Right atrium auricular region (tissue), 2 donors: ENCODE results near the gene P2RX3. TPM values are rescaled to one million over a fixed set of nuclear protein-coding genes. Genes with fewer than 3 reads are reported as not detected.

ENCODE experiments used
- DNase-seq: peaks from one replicate; pipeline ENCODE4 v3.0.0-alpha.2; 2019; ENCODE audit warnings: low spot score
- H3K27ac ChIP-seq, 2 donors: fragments of 200-600 bp; sonication (generic); 1 replicate in 1 of 2; 2 replicates in 1 of 2; pipeline ENCODE4 v1.5.1; 2016 to 2019
- H3K27me3 ChIP-seq, 2 donors: fragments of 200-600 bp; sonication (generic); one replicate each; pipeline versions ENCODE4 v1.5.1 to v1.6.0; 2017 to 2019
- H3K36me3 ChIP-seq: fragments of 200-600 bp; sonication (generic); one replicate; pipeline ENCODE4 v1.5.1; 2016
- H3K4me1 ChIP-seq, 2 donors: fragments of 200-600 bp; sonication (generic); one replicate each; pipeline versions ENCODE4 v1.5.1 to v1.6.0; 2017 to 2019
- H3K4me3 ChIP-seq, 2 donors: fragments of 200-600 bp; sonication (generic); 1 replicate in 1 of 2; 2 replicates in 1 of 2; pipeline ENCODE4 v1.5.1; 2017 to 2019; ENCODE audit warnings: mild to moderate bottlenecking in 1 of 2, moderate library complexity in 1 of 2
- H3K9me3 ChIP-seq, 2 donors: fragments of 200-600 bp; sonication (generic); one replicate each; pipeline ENCODE4 v1.5.1; 2019
- CTCF ChIP-seq, 2 donors: fragments of 200-600 bp; sonication (generic); IDR thresholded peaks; one replicate each; pipeline ENCODE4 v1.5.1; 2019; ENCODE audit warnings: antibody characterized with exemption in 2 of 2
- total RNA-seq, 2 donors: library from RNA; depleted of rRNA; stranded (reverse); fragments of >200 nt; gene quantifications; one replicate each; pipeline ENCODE4 v1.1.0, GENCODE V29; 2016

The P2RX3 gene
- total RNA-seq, 2 donors from 2014 or later, result 1.4 TPM; not detected in 1

- no peak overlapping the region for H3K4me3 ChIP-seq
- DNase-seq, result no peak
- peak overlapping the region; percentile 15 to 51 for H3K27ac ChIP-seq
Observed at GRCh38 chr11:57316017-57316416, 22.1 kb upstream of the P2RX3 start.

GRCh38 chr11:57318178-57318577 is 20.0 kb upstream of the P2RX3 start:
- Histone ChIP-seq H3K9me3 (no peaks in the 10 kb centered on the region), H3K36me3 (peaks cover 73% of the 10 kb centered on the region), H3K4me1 (peaks cover 0 to 75% of the 10 kb centered on the region in 2 donors), H3K4me3 (no peak overlapping the region), H3K27ac (peak overlapping the region; percentile 1 to 24), H3K27me3 (no peaks in the 10 kb centered on the region)
- no peak for DNase-seq
- no peak for TF ChIP-seq CTCF (IDR thresholded peaks at IDR 0.05)

More at GRCh38 chr11:57316017-57316416, 22.1 kb upstream of the P2RX3 start:
- Histone ChIP-seq H3K4me1 (peaks cover 0 to 74% of the 10 kb centered on the region in 2 donors), H3K27me3 (no peaks in the 10 kb centered on the region), H3K9me3 (no peaks in the 10 kb centered on the region), H3K36me3 (peaks cover 84% of the 10 kb centered on the region)
- TF ChIP-seq CTCF (IDR thresholded peaks at IDR 0.05), result no peak

- Histone ChIP-seq H3K36me3 (peaks cover 53% of the 10 kb centered on the region), H3K4me3 (peak overlapping the region in 1 of 2 donors; percentile 10), H3K9me3 (no peaks in the 10 kb centered on the region), H3K27ac (peak overlapping the region; percentile 21 to 90), H3K27me3 (no peaks in the 10 kb centered on the region), H3K4me1 (peaks cover 0 to 77% of the 10 kb centered on the region in 2 donors)
- no peak for TF ChIP-seq CTCF (IDR thresholded peaks at IDR 0.05)
- no peak for DNase-seq
Observed at GRCh38 chr11:57320067-57320718, 18.0 kb upstream of the P2RX3 start.

- H3K4me3 ChIP-seq, result peak overlapping the region in 1 of 2 donors; percentile 86
- H3K27ac ChIP-seq, result peak overlapping the region; percentile 90 to 94
- H3K27me3 ChIP-seq, result no peaks in the 10 kb centered on the region
- DNase-seq, result no peak
- H3K9me3 ChIP-seq, result no peaks in the 10 kb centered on the region
- peaks cover 48% of the 10 kb centered on the region for H3K36me3 ChIP-seq
- peaks cover 0 to 77% of the 10 kb centered on the region in 2 donors for H3K4me1 ChIP-seq
- no peak for TF ChIP-seq CTCF (IDR thresholded peaks at IDR 0.05)
Observed at GRCh38 chr11:57320719-57321387, 17.3 kb upstream of the P2RX3 start.

- H3K27ac ChIP-seq, result peak overlapping the region; percentile 90 to 94
- TF ChIP-seq CTCF (IDR thresholded peaks at IDR 0.05), result no peak
- peak overlapping the region; percentile 22 to 86 for H3K4me3 ChIP-seq
- no peaks in the 10 kb centered on the region for H3K27me3 ChIP-seq
- H3K36me3 ChIP-seq, result peaks cover 43% of the 10 kb centered on the region
- H3K4me1 ChIP-seq, result peaks cover 0 to 77% of the 10 kb centered on the region in 2 donors
- no peaks in the 10 kb centered on the region for H3K9me3 ChIP-seq
- no peak for DNase-seq
Observed at GRCh38 chr11:57321388-57322255, 16.5 kb upstream of the P2RX3 start.
